Non-pigmented ciliary epithelial cell (primary cell): Measurements from ENCODE around the gene PIP.
"Not testable (repeated sequence)": the region's sequence is repeated elsewhere in the genome, so short reads cannot be mapped to it uniquely, and the experiment has no call there.

ENCODE experiments used
- DNase-seq: peaks from one replicate; pipeline ENCODE4 v3.0.0-alpha.2; 2010; ENCODE audit warnings: low read depth

Gene PIP

GRCh38 chr7:143131781-143132180 lies at the start of gene PIP:
Gene PIP (plus strand): TSS chr7:143132077. CDS start chr7:143132117, 40 bp downstream.
- no peak for DNase-seq

- no peak for DNase-seq
Measured at GRCh38 chr7:143085109-143085508, 46.8 kb upstream of the PIP start.

DNA sequence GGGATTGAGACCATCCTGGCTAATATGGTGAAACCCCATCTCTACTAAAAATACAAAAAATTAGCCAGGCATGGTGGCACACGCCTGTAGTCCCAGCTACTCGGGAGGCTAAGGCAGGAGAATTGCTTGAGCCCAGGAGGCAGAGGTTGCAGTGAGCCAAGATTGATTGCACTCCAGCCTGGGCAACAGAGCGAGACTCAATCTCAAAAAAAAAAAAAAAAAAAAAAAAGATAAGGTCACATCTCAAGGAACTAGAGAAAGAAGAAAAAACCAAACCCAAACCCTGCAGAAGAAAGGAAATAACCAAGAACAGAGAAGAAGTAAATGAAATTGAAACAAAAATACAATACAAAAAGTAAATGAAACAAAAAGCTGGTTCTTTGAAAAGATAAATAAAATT lies 46.3 kb upstream of the PIP start:
- not testable (repeated sequence) for DNase-seq

DNA sequence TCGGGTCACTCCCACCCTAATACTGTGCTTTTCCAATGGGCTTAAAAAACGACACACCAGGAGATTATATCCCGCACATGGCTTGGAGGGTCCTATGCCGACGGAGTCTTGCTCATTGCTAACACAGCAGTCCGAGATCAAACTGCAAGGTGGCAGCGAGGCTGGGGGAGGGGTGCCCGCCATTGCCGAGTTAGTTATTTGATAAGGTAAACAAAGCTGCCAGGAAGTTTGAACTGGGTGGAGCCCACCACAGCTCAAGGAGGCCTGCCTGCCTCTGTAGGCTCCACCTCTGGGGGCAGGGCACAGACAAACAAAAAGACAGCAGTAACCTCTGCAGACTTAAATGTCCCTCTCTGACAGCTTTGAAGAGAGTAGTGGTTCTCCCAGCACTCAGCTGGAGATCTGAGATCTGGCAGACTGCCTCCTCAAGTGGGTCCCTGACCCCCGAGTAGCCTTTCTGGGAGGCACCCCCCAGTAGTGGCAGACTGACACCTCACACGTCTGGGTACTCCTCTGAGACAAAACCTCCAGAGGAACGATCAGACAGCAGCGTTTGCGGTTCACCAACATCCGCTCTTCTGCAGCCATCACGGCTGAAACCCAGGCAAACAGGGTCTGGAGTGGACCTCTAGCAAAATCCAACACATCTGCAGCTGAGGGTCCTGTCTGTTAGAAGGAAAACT lies 43.2 kb upstream of the PIP start:
- DNase-seq, result not testable (repeated sequence)

DNA sequence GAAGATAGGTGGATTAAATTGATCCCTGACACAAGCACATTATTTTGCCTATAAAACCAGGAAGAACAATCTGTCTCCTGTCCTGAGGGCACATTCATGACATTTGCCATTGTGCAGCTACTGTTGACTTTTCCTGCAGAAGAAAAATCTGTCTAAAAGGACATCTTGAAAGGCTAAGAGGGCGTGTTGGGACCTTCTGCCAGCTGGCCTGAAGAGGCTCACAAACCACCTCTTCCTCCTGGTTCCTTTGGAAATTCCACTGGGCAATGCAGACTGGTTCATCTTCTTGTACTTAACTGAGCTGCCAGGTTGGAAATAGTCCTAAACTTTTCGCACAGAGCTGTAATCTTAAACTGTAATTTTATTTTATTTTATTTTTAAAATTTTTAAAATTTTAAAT lies 35.7 kb upstream of the PIP start:
- DNase-seq, result no peak

DNA sequence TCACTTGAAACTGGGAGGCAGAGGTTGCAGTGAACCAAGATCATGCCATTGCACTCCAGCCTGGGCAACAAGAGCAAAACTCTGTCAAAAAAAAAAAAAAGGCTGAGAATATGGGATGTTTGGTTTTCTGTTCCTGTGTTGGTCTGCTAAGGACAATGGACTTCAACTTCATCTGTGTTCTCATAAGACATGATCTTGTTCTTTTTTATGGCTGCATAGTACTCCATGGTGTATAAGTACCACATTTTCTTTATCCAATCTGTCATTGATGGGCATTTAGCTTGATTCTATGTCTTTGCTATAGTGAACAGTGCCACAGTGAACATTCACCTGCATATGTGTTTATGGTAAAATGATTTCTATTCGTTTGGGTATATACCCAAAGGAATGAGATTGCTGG lies 32.3 kb upstream of the PIP start:
- DNase-seq, result not testable (repeated sequence)

- no peak for DNase-seq
Measured at GRCh38 chr7:143104759-143105158, 27.1 kb upstream of the PIP start.

DNA sequence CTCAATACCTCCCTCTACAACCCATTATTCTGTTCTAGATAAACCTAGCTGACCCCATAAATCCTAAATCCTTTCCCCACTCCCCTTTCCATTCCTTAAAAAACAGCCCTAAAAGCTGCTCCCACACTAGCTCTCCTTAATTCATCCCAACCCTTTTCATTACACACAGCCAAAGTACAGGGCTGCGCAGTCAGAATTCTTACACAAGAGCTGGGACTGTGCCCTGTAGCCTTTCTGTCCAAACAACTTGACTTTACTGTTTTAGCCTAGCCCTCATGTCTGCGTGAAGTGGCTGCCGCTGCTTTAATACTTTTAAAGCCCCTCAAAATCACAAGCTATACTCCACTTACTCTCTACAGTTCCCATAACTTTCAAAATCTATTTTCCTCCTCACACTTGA lies 23.9 kb upstream of the PIP start:
- not testable (repeated sequence) for DNase-seq

- DNase-seq, result no peak
Measured at GRCh38 chr7:143117395-143117794, 14.5 kb upstream of the PIP start.

DNA sequence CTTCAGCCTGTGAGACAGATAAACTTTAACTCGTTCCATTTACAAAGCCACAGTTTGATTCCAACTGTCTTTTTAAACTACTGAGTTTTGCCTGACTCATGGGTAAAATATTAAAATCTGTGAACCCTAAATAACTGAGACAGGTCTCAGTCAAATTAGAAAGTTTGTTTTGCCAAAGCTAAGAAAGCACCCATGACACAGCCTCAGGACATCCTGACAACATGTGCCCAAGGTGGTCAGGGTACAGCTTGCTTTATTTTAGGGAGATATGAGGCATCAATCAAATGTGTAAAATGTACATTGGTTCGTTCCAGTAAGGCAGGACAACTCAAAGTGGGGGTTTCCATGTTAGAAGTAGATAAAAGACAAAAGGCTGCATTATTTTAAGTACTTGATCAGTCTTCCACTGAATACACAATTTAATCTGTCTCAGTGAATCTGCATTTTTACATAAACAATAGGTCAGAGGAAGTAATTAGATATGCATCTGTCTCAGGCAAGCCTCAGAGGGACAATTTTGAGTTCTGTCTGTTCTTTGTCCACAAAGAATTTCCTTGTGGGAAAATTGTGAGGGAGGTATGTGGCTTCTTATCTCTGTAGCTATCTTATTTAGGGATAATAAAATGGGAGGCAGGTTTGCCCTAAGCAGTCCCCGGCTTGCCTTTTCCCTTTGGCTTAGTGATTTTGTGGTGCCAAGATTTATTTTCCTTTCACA lies 11.0 kb upstream of the PIP start:
- DNase-seq, result no peak

GRCh38 chr7:143123326-143123725 lies 8.6 kb upstream of the PIP start:
- not testable (repeated sequence) for DNase-seq

DNA sequence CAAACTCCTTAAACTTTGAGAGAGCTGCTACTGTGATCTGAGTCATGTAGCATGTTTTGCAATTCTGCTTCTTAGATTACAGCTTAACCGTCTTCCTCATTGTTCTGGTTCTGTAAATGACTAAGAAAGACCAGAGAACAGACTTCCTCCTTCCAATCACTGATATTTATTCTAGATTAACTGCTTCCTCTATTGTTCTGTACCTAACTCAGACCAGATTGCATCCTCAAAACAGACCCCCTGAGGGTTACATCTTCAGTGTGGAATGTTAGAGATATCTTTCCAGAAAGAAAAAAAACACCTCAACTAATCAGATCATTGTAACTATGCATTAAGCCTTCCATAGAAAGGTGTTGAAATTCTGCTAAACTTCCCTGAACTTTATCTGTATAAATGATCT lies 5.7 kb upstream of the PIP start:
- peak; percentile 9 for DNase-seq

- DNase-seq, result no peak
Measured at GRCh38 chr7:143129051-143129450, 2.8 kb upstream of the PIP start.

DNA sequence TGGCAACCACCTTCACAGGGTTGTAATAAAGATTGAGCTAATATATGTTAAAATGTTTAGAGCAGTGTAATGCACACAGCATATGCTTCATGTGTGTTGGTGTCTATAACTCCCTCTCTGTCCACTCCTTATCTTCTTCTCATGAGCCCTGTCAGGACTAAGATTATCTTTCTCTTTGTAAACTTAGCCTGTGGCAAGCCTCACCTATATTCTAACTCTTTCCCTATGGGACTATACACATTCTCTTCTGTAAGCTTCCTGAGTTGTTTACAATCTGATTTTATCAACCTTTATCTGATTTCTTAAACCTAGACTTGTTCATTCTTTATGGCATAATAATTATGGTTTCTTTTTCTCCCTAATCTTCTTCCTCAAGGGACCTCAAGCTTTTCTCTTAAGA lies 2.4 kb upstream of the PIP start:
- DNase-seq, result no peak

DNA sequence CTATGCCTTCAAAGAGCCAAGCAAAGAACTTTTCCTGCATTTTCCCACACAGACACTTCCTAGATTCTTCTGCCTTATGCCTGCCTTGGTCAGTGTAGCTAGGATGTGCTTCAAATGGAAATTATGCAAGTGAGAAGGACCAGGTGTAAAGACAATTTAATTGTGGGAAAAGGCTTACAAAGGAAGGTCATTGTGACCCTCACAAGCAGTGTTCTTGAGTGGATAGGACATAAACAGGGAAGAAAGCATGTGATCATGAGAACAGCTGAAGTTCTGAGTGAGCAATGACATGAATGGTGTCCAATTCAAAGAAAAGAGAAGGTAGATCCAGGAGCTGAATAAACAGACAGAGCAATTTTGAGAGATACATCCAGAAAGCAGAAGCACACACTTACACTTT lies 1.3 kb upstream of the PIP start:
- DNase-seq, result no peak

DNA sequence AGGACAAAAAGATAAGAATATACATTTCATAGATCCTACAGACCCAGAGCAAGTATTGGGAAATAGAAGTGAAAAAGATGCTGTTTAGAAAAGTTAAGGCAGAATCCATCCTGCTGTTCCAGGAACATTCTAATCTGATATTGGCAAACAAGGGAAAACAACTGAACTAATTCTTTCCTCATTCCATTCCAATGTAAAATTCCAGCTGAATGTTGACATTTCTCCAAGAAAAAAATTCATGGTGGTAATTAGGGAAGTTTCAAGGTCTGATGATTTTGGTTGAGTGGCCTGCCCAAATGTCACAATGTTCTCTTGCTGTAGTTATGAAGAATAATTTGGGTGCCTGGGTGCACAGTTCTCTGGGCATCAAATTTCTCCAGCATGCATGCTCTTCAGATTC lies 15.2 kb downstream of the PIP start:
- no peak for DNase-seq

DNA sequence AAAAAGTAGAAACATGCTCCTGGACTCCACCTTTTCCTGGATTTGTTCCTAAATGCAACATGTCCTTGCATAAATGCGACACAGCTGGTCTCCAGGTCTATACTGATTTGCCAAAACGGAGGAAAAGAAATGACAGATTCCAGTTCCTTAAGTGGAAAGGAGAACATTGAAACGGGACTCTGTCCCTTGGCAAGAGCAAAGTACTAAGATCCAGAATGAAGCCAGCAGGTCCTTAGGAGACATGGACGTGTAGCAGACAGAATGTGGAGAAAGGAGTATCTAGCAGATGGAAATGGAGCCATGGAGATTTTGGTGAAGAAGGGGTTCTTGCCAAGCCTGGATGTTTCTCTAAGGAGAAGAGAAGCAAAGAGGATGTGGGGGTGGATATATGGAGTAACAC lies 16.2 kb downstream of the PIP start:
- DNase-seq, result no peak

DNA sequence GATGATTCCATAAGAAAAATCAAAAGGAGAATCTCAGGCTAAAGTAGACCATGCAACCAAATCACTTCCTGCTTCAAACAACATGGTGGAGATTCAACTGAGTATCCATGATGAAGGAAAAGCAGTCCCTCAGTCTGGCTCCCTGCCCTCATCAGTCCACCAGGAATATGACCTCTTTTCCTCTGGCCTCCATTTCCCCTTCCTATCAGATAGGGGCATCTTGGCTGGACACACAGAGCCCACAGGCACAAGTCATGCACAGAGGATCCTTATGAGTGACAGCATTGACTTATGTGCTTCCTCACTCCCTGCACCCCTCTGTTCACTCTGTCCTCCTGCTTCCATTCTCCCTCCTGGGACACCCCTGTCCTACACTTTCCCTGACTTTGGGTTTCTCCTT lies 16.8 kb downstream of the PIP start:
- DNase-seq, result no peak

GRCh38 chr7:143150696-143151095 lies 18.8 kb downstream of the PIP start:
- not testable (repeated sequence) for DNase-seq

- not testable (repeated sequence) for DNase-seq
Measured at GRCh38 chr7:143158617-143159016, 26.7 kb downstream of the PIP start.

DNA sequence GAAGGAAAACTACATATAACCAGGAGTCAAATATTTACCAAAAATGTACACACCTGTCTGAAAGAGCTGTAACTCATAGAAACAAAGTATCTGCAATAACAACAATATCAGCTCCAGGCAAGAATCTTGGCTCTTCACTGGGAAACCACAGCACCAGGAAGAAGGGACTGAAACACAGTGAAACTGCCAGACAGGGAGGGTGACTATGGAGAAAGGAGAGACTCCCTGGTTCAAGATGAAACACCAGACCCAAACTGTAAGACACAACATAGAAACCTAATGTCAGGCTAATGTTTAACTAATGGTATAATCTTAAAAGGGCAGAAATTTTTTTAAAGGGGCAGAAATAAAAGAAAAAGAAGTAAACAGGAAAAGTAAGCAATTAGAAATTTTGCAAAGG lies 39.8 kb downstream of the PIP start:
- no peak for DNase-seq

- DNase-seq, result no peak
Measured at GRCh38 chr7:143172354-143172753, 40.5 kb downstream of the PIP start.

DNA sequence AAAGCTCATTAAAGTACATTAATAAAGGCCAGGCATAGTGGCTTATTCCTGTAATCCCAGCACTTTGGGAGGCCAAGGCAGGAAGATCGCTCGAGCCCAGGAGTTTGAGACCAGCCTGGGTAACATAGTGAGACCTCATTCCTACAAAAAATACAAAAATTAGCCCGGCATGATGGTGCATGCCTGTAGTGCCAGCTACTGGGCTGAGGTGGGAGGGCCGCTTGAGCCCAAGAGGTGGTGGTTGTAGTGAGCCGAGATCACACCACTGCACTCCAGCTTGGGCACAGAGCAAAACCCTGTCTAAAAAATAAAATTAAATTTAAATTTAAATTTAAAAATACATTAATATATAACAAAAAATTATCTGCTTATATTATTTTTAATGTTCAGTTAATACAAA lies 44.3 kb downstream of the PIP start:
- no peak for DNase-seq
